ENCODE measurements around the gene PIGU.
"Not testable (repeated sequence)": the region's sequence is repeated elsewhere in the genome, so short reads cannot be mapped to it uniquely, and the experiment has no call there.

The PIGU gene

GRCh38 chr20:34532756-34533155 lies 144.1 kb downstream of the PIGU start:
- no peak for DNase-seq (ENCODE audit: low read depth)

- no peak for DNase-seq (ENCODE audit: low read depth)
Measured at GRCh38 chr20:34532320-34532719, 144.6 kb downstream of the PIGU start.

GRCh38 chr20:34531608-34532265 lies 145.2 kb downstream of the PIGU start:
- no peak for DNase-seq (ENCODE audit: low read depth)

GRCh38 chr20:34530342-34530741 lies 146.6 kb downstream of the PIGU start:
- DNase-seq (ENCODE audit: low read depth), result no peak

- no peak for DNase-seq (ENCODE audit: low read depth)
Measured at GRCh38 chr20:34529742-34530141, 147.2 kb downstream of the PIGU start.

- no peak for DNase-seq (ENCODE audit: low read depth)
Measured at GRCh38 chr20:34528921-34529297, 148.0 kb downstream of the PIGU start.

- DNase-seq (ENCODE audit: low read depth), result no peak
Measured at GRCh38 chr20:34527016-34527415, 149.9 kb downstream of the PIGU start.

- no peak for DNase-seq (ENCODE audit: low read depth)
Measured at GRCh38 chr20:34526466-34526865, 150.4 kb downstream of the PIGU start.

GRCh38 chr20:34525709-34526416 lies 151.0 kb downstream of the PIGU start:
- peak; percentile 98 for DNase-seq (ENCODE audit: low read depth)

GRCh38 chr20:34525342-34525708 lies 151.6 kb downstream of the PIGU start:
- DNase-seq (ENCODE audit: low read depth), result no peak

- no peak for DNase-seq (ENCODE audit: low read depth)
Measured at GRCh38 chr20:34524426-34524825, 152.5 kb downstream of the PIGU start.

- no peak for DNase-seq (ENCODE audit: low read depth)
Measured at GRCh38 chr20:34522969-34523871, 153.7 kb downstream of the PIGU start.

GRCh38 chr20:34519841-34520240 lies 157.1 kb downstream of the PIGU start:
- DNase-seq (ENCODE audit: low read depth), result not testable (repeated sequence)

- not testable (repeated sequence) for DNase-seq (ENCODE audit: low read depth)
Measured at GRCh38 chr20:34518863-34519262, 158.0 kb downstream of the PIGU start.

GRCh38 chr20:34517114-34517505 lies 159.8 kb downstream of the PIGU start:
- DNase-seq (ENCODE audit: low read depth), result no peak

GRCh38 chr20:34516247-34517113 lies 160.4 kb downstream of the PIGU start, which contains the start of gene DYNLRB1:
TSS of gene DYNLRB1 (plus strand) at chr20:34516422. CDS start at chr20:34516459, 37 bp downstream.
- DNase-seq (ENCODE audit: low read depth), result peak; percentile 85

GRCh38 chr20:34515484-34516246 lies 161.2 kb downstream of the PIGU start:
- no peak for DNase-seq (ENCODE audit: low read depth)

- DNase-seq (ENCODE audit: low read depth), result no peak
Measured at GRCh38 chr20:34514897-34515483, 161.9 kb downstream of the PIGU start.

GRCh38 chr20:34514034-34514433 lies 162.9 kb downstream of the PIGU start:
- DNase-seq (ENCODE audit: low read depth), result not testable (repeated sequence)

- no peak for DNase-seq (ENCODE audit: low read depth)
Measured at GRCh38 chr20:34512955-34513419, 163.9 kb downstream of the PIGU start.

Measured in HS-5 (cell line).